ENCODE data around the gene BOD1L1. TPM values are rescaled to one million over a fixed set of nuclear protein-coding genes. Genes with fewer than 3 reads are reported as not detected.

BOD1L1 gene
- total RNA-seq, result 10 to 100 TPM; 33.7 to 72.2 (median 60.8) TPM

DNA sequence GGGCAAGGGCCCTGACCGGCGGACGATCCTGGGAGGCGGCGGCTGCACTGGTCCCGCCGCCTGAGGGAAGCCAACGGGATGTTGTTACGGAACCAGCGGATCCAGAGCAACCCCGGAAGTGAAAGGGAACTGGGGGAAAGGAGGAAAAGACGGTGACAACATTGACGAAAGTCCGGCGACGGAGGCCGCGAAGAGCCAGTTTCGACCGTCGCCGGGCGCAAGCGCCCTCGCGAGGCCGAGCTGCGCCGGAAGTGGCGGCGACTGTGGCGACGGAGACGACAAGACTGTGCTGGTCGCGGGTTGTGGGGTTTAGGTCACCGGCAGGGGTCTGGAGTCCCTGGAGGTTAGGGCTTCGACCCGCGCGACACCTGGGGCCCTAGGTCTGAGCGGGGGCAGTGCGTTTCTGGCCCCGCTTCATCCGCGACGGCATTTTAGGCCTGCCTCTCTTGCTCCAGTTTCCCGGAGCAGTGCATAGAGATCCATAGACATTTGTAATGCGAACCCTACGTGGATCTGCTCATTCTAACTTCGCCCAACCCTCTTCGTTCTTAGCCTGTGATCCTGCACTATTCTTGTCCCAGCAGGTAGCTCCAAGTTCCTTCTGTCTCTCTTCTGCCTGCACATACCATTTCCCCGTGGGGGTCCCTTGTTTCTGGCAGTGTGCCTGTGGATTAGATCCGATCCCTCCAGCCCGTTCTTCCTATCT lies at the start of gene BOD1L1:
BOD1L1 (minus strand) TSS at position 120 of the 706 bp plus-strand sequence. CDS start 138 bp downstream, outside the sequence.
- intact Hi-C loops (cut with DNase I; ENCODE audit: low total_unique reads) (no loop called here), in situ Hi-C loops (cut with MboI; ENCODE audit: low pct_ligation_motif_present in 1 of 4, low pct_unique_long_range_greater_than_20kb in 1 of 4, low sequenced_read_pairs in 3 of 4) (loop anchor here in 2 of 4 donors (25.0 kb wide), 2 partner anchors 1360 to 1385 kb away; partner anchors contain the start of gene CPEB2 (in 1 of the 2))
- Histone ChIP-seq H3K4me1 (peaks cover 16 to 29% (median 21%) of the 10 kb centered on the region in 4 donors), H3K27ac (peak within 1 kb of the TSS; percentile 90 to 98 (median 94)), H3K4me3 (peak within 1 kb of the TSS; percentile 83 to 96 (median 88)), H3K36me3 (no peaks in the 10 kb centered on the region), H3K9me3 (no peaks in the 10 kb centered on the region), H3K27me3 (no peaks in the 10 kb centered on the region)
- peak; percentile 90 for TF ChIP-seq POLR2A (IDR thresholded peaks at IDR 0.05)
- TF ChIP-seq, protein P1, sequence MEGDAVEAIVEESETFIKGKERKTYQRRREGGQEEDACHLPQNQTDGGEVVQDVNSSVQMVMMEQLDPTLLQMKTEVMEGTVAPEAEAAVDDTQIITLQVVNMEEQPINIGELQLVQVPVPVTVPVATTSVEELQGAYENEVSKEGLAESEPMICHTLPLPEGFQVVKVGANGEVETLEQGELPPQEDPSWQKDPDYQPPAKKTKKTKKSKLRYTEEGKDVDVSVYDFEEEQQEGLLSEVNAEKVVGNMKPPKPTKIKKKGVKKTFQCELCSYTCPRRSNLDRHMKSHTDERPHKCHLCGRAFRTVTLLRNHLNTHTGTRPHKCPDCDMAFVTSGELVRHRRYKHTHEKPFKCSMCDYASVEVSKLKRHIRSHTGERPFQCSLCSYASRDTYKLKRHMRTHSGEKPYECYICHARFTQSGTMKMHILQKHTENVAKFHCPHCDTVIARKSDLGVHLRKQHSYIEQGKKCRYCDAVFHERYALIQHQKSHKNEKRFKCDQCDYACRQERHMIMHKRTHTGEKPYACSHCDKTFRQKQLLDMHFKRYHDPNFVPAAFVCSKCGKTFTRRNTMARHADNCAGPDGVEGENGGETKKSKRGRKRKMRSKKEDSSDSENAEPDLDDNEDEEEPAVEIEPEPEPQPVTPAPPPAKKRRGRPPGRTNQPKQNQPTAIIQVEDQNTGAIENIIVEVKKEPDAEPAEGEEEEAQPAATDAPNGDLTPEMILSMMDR (IDR thresholded peaks at IDR 0.05), result peak in 4 of 5 experiments; percentile 23 to 55 (median 36)
- peak; percentile 89 to 94 (median 93) for TF ChIP-seq POLR2AphosphoS5 (IDR thresholded peaks at IDR 0.05)
- TF ChIP-seq EP300 (IDR thresholded peaks at IDR 0.05; ENCODE audit: low read depth), result no peak
- peak; percentile 91 for DNase-seq
- 0% methylated on average over 3 to 55 of the region's 55 CpGs for WGBS, 2 donors (ENCODE audit: low coverage in 1 of 2)

DNA sequence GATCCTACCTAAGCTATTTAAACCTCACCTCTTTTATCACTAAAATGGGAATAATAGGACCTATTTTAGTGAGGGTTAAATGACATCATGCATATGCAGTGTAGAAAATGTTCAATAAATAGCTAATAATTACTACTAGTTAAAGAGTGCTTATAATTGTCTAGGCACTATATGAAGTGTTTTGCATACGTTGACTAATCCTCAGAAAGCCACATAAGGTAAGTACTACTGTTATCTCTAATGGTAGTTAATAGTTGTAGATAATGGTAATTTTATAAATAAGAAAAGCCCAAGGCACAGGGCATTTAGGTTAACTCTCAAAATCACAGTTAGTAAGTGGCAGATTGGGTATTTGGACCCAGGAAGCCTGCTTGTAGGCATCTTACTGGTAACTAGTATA lies 47.4 kb upstream of the BOD1L1 start:
- intact Hi-C loops (cut with DNase I; ENCODE audit: low total_unique reads) (no loop called here), in situ Hi-C loops (cut with MboI; ENCODE audit: low pct_ligation_motif_present in 1 of 4, low pct_unique_long_range_greater_than_20kb in 1 of 4, low sequenced_read_pairs in 3 of 4) (loop anchor here in 3 of 4 donors (25.0 kb wide), 2 partner anchors 1112 to 1487 kb away; no protein-coding TSS in a partner anchor)
- TF ChIP-seq POLR2AphosphoS5 (IDR thresholded peaks at IDR 0.05) (no peak), EP300 (IDR thresholded peaks at IDR 0.05; ENCODE audit: low read depth) (no peak), POLR2A (IDR thresholded peaks at IDR 0.05) (no peak)
- TF ChIP-seq, protein P1 (IDR thresholded peaks at IDR 0.05), result no peak
- WGBS, 2 donors (ENCODE audit: low coverage in 1 of 2), result 74 to 79% methylated on average over 1 of the region's 1 CpG
- Histone ChIP-seq H3K4me1 (no peaks in the 10 kb centered on the region), H3K36me3 (no peaks in the 10 kb centered on the region), H3K4me3 (no peak overlapping the region), H3K27me3 (no peaks in the 10 kb centered on the region), H3K9me3 (no peaks in the 10 kb centered on the region), H3K27ac (no peak overlapping the region)
- DNase-seq, result no peak

DNA sequence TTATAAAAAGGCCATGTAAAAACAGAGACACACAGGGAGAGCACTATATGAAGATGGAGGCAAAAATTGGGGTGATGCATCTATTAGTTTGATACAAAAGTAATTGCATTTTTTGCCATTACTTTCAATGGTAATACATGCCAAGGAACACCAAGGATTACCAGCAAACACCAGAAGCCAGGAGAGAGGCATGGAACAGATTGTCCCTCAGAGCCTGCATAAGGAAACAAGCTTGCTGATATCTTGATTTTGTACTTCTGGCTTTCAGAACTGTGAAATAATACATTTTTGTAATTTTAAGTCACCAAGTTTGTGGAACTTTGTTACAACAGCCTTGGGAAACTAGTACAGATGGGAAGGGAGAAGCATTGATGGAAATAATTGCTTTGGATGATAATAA lies 45.6 kb upstream of the BOD1L1 start:
- no peak for DNase-seq
- Histone ChIP-seq H3K27me3 (no peaks in the 10 kb centered on the region), H3K27ac (no peak overlapping the region), H3K36me3 (no peaks in the 10 kb centered on the region), H3K4me1 (no peaks in the 10 kb centered on the region), H3K4me3 (no peak overlapping the region), H3K9me3 (no peaks in the 10 kb centered on the region)
- intact Hi-C loops (cut with DNase I; ENCODE audit: low total_unique reads) (no loop called here), in situ Hi-C loops (cut with MboI; ENCODE audit: low pct_ligation_motif_present in 1 of 4, low pct_unique_long_range_greater_than_20kb in 1 of 4, low sequenced_read_pairs in 3 of 4) (loop anchor here in 3 of 4 donors (25.0 kb wide), 2 partner anchors 1114 to 1489 kb away; no protein-coding TSS in a partner anchor)
- TF ChIP-seq POLR2A (IDR thresholded peaks at IDR 0.05) (no peak), EP300 (IDR thresholded peaks at IDR 0.05; ENCODE audit: low read depth) (no peak), POLR2AphosphoS5 (IDR thresholded peaks at IDR 0.05) (no peak)
- TF ChIP-seq, protein P1 (IDR thresholded peaks at IDR 0.05), result no peak

DNA sequence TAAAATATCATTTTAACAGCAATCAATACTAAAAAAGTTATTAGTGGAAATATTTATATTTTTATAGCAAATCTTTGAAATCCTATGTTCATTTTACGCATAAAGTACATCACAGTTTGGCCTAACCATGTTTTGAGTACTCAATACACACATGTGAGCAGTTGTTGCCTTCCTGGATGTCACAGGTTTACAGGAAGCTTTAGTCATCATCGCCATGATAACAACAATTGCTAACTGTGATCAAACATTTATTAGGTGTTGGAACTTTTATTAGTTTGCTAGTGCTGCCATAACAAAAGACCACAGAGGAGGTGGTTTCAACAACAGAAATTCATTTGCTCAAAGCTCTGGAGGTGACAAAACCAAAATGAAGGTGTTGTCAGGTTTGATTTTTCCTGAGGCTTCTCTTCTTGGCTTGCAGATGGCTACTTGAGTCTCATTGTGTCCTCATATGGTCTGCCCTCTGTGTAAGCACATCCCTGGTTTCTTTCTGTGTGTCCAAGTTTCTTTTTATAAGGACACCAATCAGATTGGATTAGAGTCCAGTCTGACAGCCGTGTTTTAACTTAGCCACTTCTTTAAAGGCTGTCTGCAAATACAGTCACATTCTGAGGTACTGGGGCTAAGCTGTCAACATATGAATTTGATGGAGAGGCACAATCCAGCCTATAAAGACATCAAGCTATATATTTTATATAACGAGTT lies 43.1 kb upstream of the BOD1L1 start:
- H3K27me3 ChIP-seq, result no peaks in the 10 kb centered on the region
- H3K4me1 ChIP-seq, result no peaks in the 10 kb centered on the region
- H3K27ac ChIP-seq, result no peak overlapping the region
- 82 to 84% methylated on average over 4 of the region's 4 CpGs for WGBS, 2 donors (ENCODE audit: low coverage in 1 of 2)
- TF ChIP-seq, protein P1 (IDR thresholded peaks at IDR 0.05), result no peak
- TF ChIP-seq EP300 (IDR thresholded peaks at IDR 0.05; ENCODE audit: low read depth), result no peak
- no peak for TF ChIP-seq POLR2AphosphoS5 (IDR thresholded peaks at IDR 0.05)
- no peak for TF ChIP-seq POLR2A (IDR thresholded peaks at IDR 0.05)
- DNase-seq, result no peak
- in situ Hi-C loops (cut with MboI; ENCODE audit: low pct_ligation_motif_present in 1 of 4, low pct_unique_long_range_greater_than_20kb in 1 of 4, low sequenced_read_pairs in 3 of 4) (loop anchor here in 3 of 4 donors (25.0 kb wide), 2 partner anchors 1117 to 1492 kb away; no protein-coding TSS in a partner anchor), intact Hi-C loops (cut with DNase I; ENCODE audit: low total_unique reads) (no loop called here)
- H3K9me3 ChIP-seq, result no peaks in the 10 kb centered on the region
- H3K36me3 ChIP-seq, result no peaks in the 10 kb centered on the region
- H3K4me3 ChIP-seq, result no peak overlapping the region

All from transverse colon (tissue), 4 donors.